OCI-LY1 (cell line): ENCODE measurements around the gene EMID1.

ENCODE experiments used
- H2AFZ ChIP-seq: fragments of 200-600 bp; sonication (generic), shearing (Covaris generic); 2 replicates; pipeline ENCODE4 v1.6.0; 2014; ENCODE audit warnings: antibody characterized with exemption, mild to moderate bottlenecking, low read length
- H3F3A ChIP-seq: fragments of 200-600 bp; sonication (generic), shearing (Covaris generic); 2 replicates; pipeline ENCODE4 v1.6.0; 2014; ENCODE audit warnings: mild to moderate bottlenecking, antibody characterized with exemption, low read length, moderate library complexity; ENCODE audit not compliant: insufficient read depth
- H3K27ac ChIP-seq: fragments of 200-600 bp; sonication (generic); 2 replicates; pipeline ENCODE4 v1.5.1; 2014; ENCODE audit warnings: low read length, mixed run types, mild to moderate bottlenecking, low read depth; ENCODE audit not compliant: poor library complexity, severe bottlenecking
- H3K27me3 ChIP-seq: fragments of 200-600 bp; sonication (generic); 2 replicates; pipeline ENCODE4 v1.6.0; 2014; ENCODE audit warnings: antibody characterized with exemption, mild to moderate bottlenecking, low read length, moderate library complexity; ENCODE audit not compliant: insufficient read depth
- H3K36me3 ChIP-seq: fragments of 200-600 bp; sonication (generic); 2 replicates; pipeline ENCODE4 v1.6.1; 2014; ENCODE audit warnings: mild to moderate bottlenecking, antibody characterized with exemption, low read length, moderate library complexity, mixed read lengths; ENCODE audit not compliant: insufficient read depth
- H3K4me1 ChIP-seq: fragments of 200-600 bp; sonication (generic); 2 replicates; pipeline ENCODE4 v1.5.1; 2014; ENCODE audit warnings: mild to moderate bottlenecking, low read length, moderate library complexity; ENCODE audit not compliant: insufficient read depth, severe bottlenecking
- H3K4me2 ChIP-seq: fragments of 200-600 bp; sonication (generic), shearing (Covaris generic); 2 replicates; pipeline ENCODE4 v1.6.1; 2014; ENCODE audit warnings: low read length
- H3K4me3 ChIP-seq: fragments of 200-600 bp; sonication (generic); 2 replicates; pipeline ENCODE4 v1.5.1; 2014; ENCODE audit warnings: low read length, low read depth, mild to moderate bottlenecking, mixed read lengths; ENCODE audit not compliant: poor library complexity, severe bottlenecking
- H3K79me2 ChIP-seq: fragments of 200-600 bp; shearing (Covaris generic); 2 replicates; pipeline ENCODE4 v1.6.1; 2016; ENCODE audit warnings: mixed run types, low read length, mixed read lengths; ENCODE audit not compliant: insufficient read depth
- H3K9ac ChIP-seq: fragments of 200-600 bp; sonication (generic), shearing (Covaris generic); 2 replicates; pipeline ENCODE4 v1.6.1; 2014; ENCODE audit warnings: mild to moderate bottlenecking, low read length, mixed read lengths
- H3K9me2 ChIP-seq: fragments of 200-600 bp; sonication (generic), shearing (Covaris generic); 2 replicates; pipeline ENCODE4 v1.6.1; 2014; ENCODE audit warnings: low read depth, mild to moderate bottlenecking, low read length, mixed read lengths
- H3K9me3 ChIP-seq: fragments of 200-600 bp; shearing (Covaris generic); 2 replicates; pipeline ENCODE4 v1.6.1; 2014; ENCODE audit warnings: low read length, mixed read lengths
- H4K20me1 ChIP-seq: fragments of 200-600 bp; sonication (generic), shearing (Covaris generic); 2 replicates; pipeline ENCODE4 v1.6.0; 2016; ENCODE audit warnings: mild to moderate bottlenecking, low read length; ENCODE audit not compliant: insufficient read depth
- CTCF ChIP-seq: fragments of 200-600 bp; sonication (generic), shearing (Covaris generic); IDR thresholded peaks from 2 replicates; pipeline ENCODE4 v1.5.1; 2017; ENCODE audit warnings: mild to moderate bottlenecking, antibody characterized with exemption, low read length, moderate library complexity, mixed read lengths
- EZH2 ChIP-seq: fragments of 200-600 bp; sonication (generic), shearing (Covaris generic); IDR thresholded peaks from 2 replicates; pipeline ENCODE4 v1.8.0; 2017; ENCODE audit warnings: borderline replicate concordance, mixed run types, mild to moderate bottlenecking, antibody characterized with exemption, low read length, moderate library complexity, mixed read lengths

EMID1 gene

DNA sequence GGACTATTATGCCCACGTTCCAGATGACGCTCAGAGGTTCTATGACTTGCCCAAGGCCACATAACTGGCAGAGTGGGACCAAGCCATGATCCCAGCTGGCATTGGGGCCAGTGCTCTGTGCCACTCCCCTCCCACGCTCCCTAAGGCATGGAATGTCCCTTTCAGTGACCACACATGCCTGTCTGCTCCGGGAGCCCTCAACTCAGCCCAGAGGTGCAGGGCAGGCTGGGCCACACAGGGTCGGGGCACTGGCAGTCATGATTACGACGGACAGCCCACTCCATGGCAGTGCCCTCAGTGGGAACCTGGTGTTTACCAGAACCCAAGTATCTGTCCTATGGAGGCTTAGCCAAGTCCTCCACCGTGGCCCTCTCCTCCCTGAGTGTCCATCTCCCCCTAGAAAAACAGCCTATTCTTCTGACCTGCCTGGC lies 52.1 kb downstream of the EMID1 start:
- Histone ChIP-seq H3K27me3 (no peaks in the 10 kb centered on the region), H3K4me1 (no peaks in the 10 kb centered on the region), H3K4me3 (no peak overlapping the region), H3K9me2 (no peaks in the 10 kb centered on the region), H3F3A (no peaks in the 10 kb centered on the region), H3K4me2 (no peak overlapping the region), H4K20me1 (no peaks in the 10 kb centered on the region), H3K9me3 (no peaks in the 10 kb centered on the region), H3K79me2 (no peaks in the 10 kb centered on the region), H3K9ac (no peak overlapping the region), H3K27ac (no peak overlapping the region), H3K36me3 (peaks cover 9% of the 10 kb centered on the region; the same call in 1 of the 2 replicates), H2AFZ (no peak overlapping the region)
- TF ChIP-seq CTCF (no peak), EZH2 (no peak)

GRCh38 chr22:29258407-29259252 lies 52.9 kb downstream of the EMID1 start:
- H3F3A ChIP-seq: no peaks in the 10 kb centered on the region
- H4K20me1 ChIP-seq: no peaks in the 10 kb centered on the region
- H3K36me3 ChIP-seq: peaks cover 9% of the 10 kb centered on the region; the same call in 1 of the 2 replicates
- H3K27ac ChIP-seq: no peak overlapping the region
- no peaks in the 10 kb centered on the region for H3K27me3 ChIP-seq
- no peak overlapping the region for H3K4me2 ChIP-seq
- H3K4me3 ChIP-seq: no peak overlapping the region
- H2AFZ ChIP-seq: no peak overlapping the region
- no peaks in the 10 kb centered on the region for H3K9me3 ChIP-seq
- H3K9me2 ChIP-seq: no peaks in the 10 kb centered on the region
- no peak for TF ChIP-seq CTCF
- no peak for TF ChIP-seq EZH2
- no peaks in the 10 kb centered on the region for H3K79me2 ChIP-seq
- no peaks in the 10 kb centered on the region for H3K4me1 ChIP-seq
- no peak overlapping the region for H3K9ac ChIP-seq

DNA sequence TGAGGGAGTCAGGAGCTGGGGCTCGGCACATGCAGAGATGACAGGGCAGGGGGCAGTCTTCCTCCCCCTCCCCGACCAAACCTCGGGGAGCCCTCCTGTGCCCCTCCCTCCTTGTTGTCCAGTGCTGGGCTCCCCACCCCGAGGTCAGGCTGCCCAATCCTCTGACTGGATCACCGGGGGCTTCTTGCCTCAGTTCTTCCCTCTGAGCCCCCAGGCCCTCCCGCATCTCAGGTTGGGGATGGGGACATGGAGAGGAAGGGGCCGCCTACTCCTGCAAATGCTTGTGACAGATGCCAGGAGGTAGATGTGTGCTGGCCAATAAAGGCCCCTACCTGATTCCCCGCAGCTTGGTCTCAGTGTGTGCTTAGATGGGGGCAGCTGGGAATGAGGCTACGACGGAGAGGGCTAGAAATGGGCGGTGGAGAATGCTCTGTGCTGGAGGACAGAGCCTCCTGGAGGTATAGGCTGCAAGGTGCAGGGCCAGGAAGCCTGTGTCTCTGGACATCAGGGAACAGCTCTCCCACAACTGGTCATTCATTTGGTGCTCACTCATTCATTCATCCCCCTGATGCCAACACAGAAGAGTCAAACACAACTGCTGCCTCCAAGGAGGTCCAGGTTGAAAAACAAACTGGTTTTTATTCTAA lies 53.7 kb downstream of the EMID1 start:
- H3K36me3 ChIP-seq: peaks cover 15% of the 10 kb centered on the region

More for the DNA sequence above, 53.7 kb downstream of the EMID1 start:
- no peaks in the 10 kb centered on the region for H3K9me3 ChIP-seq
- no peaks in the 10 kb centered on the region for H3K9me2 ChIP-seq
- no peaks in the 10 kb centered on the region for H4K20me1 ChIP-seq
- H2AFZ ChIP-seq: no peak overlapping the region
- no peak overlapping the region for H3K4me3 ChIP-seq
- H3K4me1 ChIP-seq: no peaks in the 10 kb centered on the region
- no peaks in the 10 kb centered on the region for H3K27me3 ChIP-seq
- no peak overlapping the region for H3K27ac ChIP-seq
- no peaks in the 10 kb centered on the region for H3K79me2 ChIP-seq
- no peaks in the 10 kb centered on the region for H3F3A ChIP-seq
- TF ChIP-seq EZH2 (no peak), CTCF (no peak)
- H3K4me2 ChIP-seq: no peak overlapping the region
- H3K9ac ChIP-seq: no peak overlapping the region
